GM06990 (cell line): ENCODE data around the gene TAP2.

Source experiments
- DNase-seq: peaks from one replicate; pipeline ENCODE4 v3.0.0-alpha.2; 2011; ENCODE audit not compliant: insufficient read length; ENCODE audit errors: extremely low read depth
- H3K27me3 ChIP-seq: replicated peaks from 2 replicates; pipeline ENCODE4 v1.6.0; 2011; ENCODE audit warnings: low read length; ENCODE audit not compliant: control insufficient read depth, insufficient read depth
- H3K36me3 ChIP-seq: 2 replicates; pipeline ENCODE4 v1.5.1; 2011; ENCODE audit warnings: low read length; ENCODE audit not compliant: control insufficient read depth, insufficient read depth
- H3K4me3 ChIP-seq: replicated peaks from 2 replicates; pipeline ENCODE4 v1.5.1; 2011; ENCODE audit warnings: low read depth, mild to moderate bottlenecking, control low read depth, low read length
- TF ChIP-seq, protein P1 (sequence below): IDR thresholded peaks from 2 replicates; pipeline ENCODE4 v1.5.1; 2011; ENCODE audit warnings: low read length, control low read depth, mild to moderate bottlenecking, inconsistent platforms; ENCODE audit not compliant: insufficient read depth, poor library complexity, severe bottlenecking

Gene TAP2

DNA sequence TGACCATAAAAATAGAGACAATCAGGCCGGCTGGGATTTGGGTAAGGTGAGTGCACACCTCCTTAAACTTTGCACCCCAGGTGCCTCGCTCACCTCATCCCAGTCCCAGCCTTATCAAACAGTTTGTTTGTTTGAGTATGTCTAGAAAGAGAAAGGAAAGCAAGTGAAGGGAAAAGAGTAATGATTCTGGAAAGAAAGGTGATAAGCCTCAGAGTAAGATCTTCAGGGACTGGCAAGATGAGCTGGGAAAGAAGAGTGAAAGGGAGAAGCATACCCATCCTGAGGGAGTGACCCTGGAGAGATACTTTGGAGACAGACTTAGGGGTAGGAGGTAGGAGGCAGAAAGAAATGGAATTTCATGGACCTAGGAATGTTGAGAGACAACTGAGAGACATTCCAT is 1.7 kb downstream of the TAP2 start:
- TF ChIP-seq, protein P1, sequence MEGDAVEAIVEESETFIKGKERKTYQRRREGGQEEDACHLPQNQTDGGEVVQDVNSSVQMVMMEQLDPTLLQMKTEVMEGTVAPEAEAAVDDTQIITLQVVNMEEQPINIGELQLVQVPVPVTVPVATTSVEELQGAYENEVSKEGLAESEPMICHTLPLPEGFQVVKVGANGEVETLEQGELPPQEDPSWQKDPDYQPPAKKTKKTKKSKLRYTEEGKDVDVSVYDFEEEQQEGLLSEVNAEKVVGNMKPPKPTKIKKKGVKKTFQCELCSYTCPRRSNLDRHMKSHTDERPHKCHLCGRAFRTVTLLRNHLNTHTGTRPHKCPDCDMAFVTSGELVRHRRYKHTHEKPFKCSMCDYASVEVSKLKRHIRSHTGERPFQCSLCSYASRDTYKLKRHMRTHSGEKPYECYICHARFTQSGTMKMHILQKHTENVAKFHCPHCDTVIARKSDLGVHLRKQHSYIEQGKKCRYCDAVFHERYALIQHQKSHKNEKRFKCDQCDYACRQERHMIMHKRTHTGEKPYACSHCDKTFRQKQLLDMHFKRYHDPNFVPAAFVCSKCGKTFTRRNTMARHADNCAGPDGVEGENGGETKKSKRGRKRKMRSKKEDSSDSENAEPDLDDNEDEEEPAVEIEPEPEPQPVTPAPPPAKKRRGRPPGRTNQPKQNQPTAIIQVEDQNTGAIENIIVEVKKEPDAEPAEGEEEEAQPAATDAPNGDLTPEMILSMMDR: no peak
- H3K27me3 ChIP-seq: no peaks in the 10 kb centered on the region
- DNase-seq: no peak
- H3K36me3 ChIP-seq: peaks cover 12% of the 10 kb centered on the region
- H3K4me3 ChIP-seq: peak overlapping the region; percentile 87; the same call in 1 of the 2 replicates

GRCh38 chr6:32835167-32835893 is 3.2 kb downstream of the TAP2 start:
- H3K4me3 ChIP-seq: no peak overlapping the region
- TF ChIP-seq, protein P1: no peak
- no peak for DNase-seq
- H3K36me3 ChIP-seq: peaks cover 20% of the 10 kb centered on the region
- H3K27me3 ChIP-seq: no peaks in the 10 kb centered on the region

GRCh38 chr6:32833664-32834063 is 4.9 kb downstream of the TAP2 start:
- no peak overlapping the region for H3K4me3 ChIP-seq
- peaks cover 35% of the 10 kb centered on the region for H3K36me3 ChIP-seq
- DNase-seq: no peak
- TF ChIP-seq, protein P1: no peak
- no peaks in the 10 kb centered on the region for H3K27me3 ChIP-seq

GRCh38 chr6:32832535-32832934 is 6.0 kb downstream of the TAP2 start:
- TF ChIP-seq, protein P1: no peak
- DNase-seq: no peak
- H3K36me3 ChIP-seq: peaks cover 38% of the 10 kb centered on the region
- no peaks in the 10 kb centered on the region for H3K27me3 ChIP-seq
- H3K4me3 ChIP-seq: no peak overlapping the region

DNA sequence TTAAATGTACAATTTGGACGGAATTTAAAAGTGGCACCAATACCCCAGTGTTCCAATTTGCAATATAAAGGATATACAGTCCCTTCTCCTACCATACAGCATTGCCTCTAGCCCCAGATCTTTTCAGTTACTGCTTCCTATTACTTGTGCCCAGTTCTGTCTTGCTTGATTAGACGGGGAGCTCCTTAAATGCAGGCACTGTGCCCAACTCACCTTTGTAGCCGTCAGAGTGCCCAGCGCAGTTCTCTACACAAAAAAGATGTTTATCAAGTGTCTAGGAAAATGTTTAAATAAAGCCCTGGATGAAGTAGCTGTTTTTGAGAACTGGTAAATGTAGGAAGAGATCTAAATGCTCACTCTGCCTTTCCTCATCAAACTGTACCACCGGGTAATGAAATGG is 7.6 kb downstream of the TAP2 start:
- no peak overlapping the region for H3K4me3 ChIP-seq
- no peak for DNase-seq
- H3K27me3 ChIP-seq: no peaks in the 10 kb centered on the region
- peaks cover 40% of the 10 kb centered on the region for H3K36me3 ChIP-seq
- TF ChIP-seq, protein P1: no peak
